Measurements from ENCODE around the gene EEFSEC.

Gene EEFSEC

GRCh38 chr3:128153156-128154041 lies at the start of gene EEFSEC:
Gene EEFSEC, plus strand, starts transcription at chr3:128153481. Its CDS starts 27 bp downstream, at chr3:128153508.
- no peaks in the 10 kb centered on the region for H3K36me3 ChIP-seq (replicated peaks; ENCODE audit: insufficient read depth, low read length)
- H3K27ac ChIP-seq (ENCODE audit: low read length): peak within 1 kb of the TSS; percentile 73
- H3K9me2 ChIP-seq (replicated peaks; ENCODE audit: insufficient read depth, low read length): no peaks in the 10 kb centered on the region
- peak within 1 kb of the TSS; percentile 89 for H2AFZ ChIP-seq (ENCODE audit: low read length)
- no peak for TF ChIP-seq EZH2 (optimal IDR thresholded peaks at IDR 0.05; ENCODE audit: low read depth, low read length)
- TF ChIP-seq CTCF (IDR thresholded peaks at IDR 0.05; ENCODE audit: low read length): no peak
- TF ChIP-seq EZH2phosphoT487 (IDR thresholded peaks at IDR 0.05; ENCODE audit: low read length): no peak
- H4K20me1 ChIP-seq (ENCODE audit: insufficient read depth, low read length): no peaks in the 10 kb centered on the region
- H3K9me3 ChIP-seq (replicated peaks; ENCODE audit: insufficient read depth, low read length): no peaks in the 10 kb centered on the region
- peak; percentile 79 for DNase-seq
- peak within 1 kb of the TSS; percentile 82 for H3K9ac ChIP-seq (ENCODE audit: low read length)
- peaks cover 21% of the 10 kb centered on the region for H3K79me2 ChIP-seq (ENCODE audit: low read length)
- no peaks in the 10 kb centered on the region for H3K27me3 ChIP-seq (replicated peaks; ENCODE audit: insufficient read depth, low read length)
- H3K4me1 ChIP-seq (ENCODE audit: low read length): no peaks in the 10 kb centered on the region
- H3F3A ChIP-seq (ENCODE audit: insufficient read depth, low read length): peaks cover 12% of the 10 kb centered on the region
- H3K4me2 ChIP-seq (ENCODE audit: low read depth, low read length): peak within 1 kb of the TSS; percentile 56
- peak within 1 kb of the TSS; percentile 84 for H3K4me3 ChIP-seq (ENCODE audit: low read length)

GRCh38 chr3:128107834-128108233 lies 45.4 kb upstream of the EEFSEC start:
- Histone ChIP-seq H3K4me1 (ENCODE audit: low read length) (no peaks in the 10 kb centered on the region), H3K9me2 (replicated peaks; ENCODE audit: insufficient read depth, low read length) (no peaks in the 10 kb centered on the region), H3K9ac (ENCODE audit: low read length) (no peak overlapping the region), H3K79me2 (ENCODE audit: low read length) (peaks cover 36% of the 10 kb centered on the region), H3K27ac (ENCODE audit: low read length) (no peak overlapping the region), H3F3A (ENCODE audit: insufficient read depth, low read length) (no peaks in the 10 kb centered on the region; the same call in 1 of the 2 replicates), H3K4me3 (ENCODE audit: low read length) (no peak overlapping the region), H3K27me3 (replicated peaks; ENCODE audit: insufficient read depth, low read length) (no peaks in the 10 kb centered on the region), H3K9me3 (replicated peaks; ENCODE audit: insufficient read depth, low read length) (no peaks in the 10 kb centered on the region), H4K20me1 (ENCODE audit: insufficient read depth, low read length) (no peaks in the 10 kb centered on the region), H3K4me2 (ENCODE audit: low read depth, low read length) (no peak overlapping the region), H3K36me3 (replicated peaks; ENCODE audit: insufficient read depth, low read length) (peaks cover 16% of the 10 kb centered on the region; the same call in 1 of the 2 replicates), H2AFZ (ENCODE audit: low read length) (no peak overlapping the region)
- no peak for DNase-seq
- TF ChIP-seq EZH2 (optimal IDR thresholded peaks at IDR 0.05; ENCODE audit: low read depth, low read length) (no peak), EZH2phosphoT487 (IDR thresholded peaks at IDR 0.05; ENCODE audit: low read length) (no peak), CTCF (IDR thresholded peaks at IDR 0.05; ENCODE audit: low read length) (no peak)

- Histone ChIP-seq H3F3A (ENCODE audit: insufficient read depth, low read length) (peaks cover 24% of the 10 kb centered on the region), H3K4me2 (ENCODE audit: low read depth, low read length) (no peak overlapping the region), H4K20me1 (ENCODE audit: insufficient read depth, low read length) (no peaks in the 10 kb centered on the region), H3K4me1 (ENCODE audit: low read length) (peaks cover 20% of the 10 kb centered on the region), H3K36me3 (replicated peaks; ENCODE audit: insufficient read depth, low read length) (peaks cover 20% of the 10 kb centered on the region; the same call in 1 of the 2 replicates), H3K9me2 (replicated peaks; ENCODE audit: insufficient read depth, low read length) (no peaks in the 10 kb centered on the region), H3K27ac (ENCODE audit: low read length) (no peak overlapping the region), H3K4me3 (ENCODE audit: low read length) (no peak overlapping the region), H3K79me2 (ENCODE audit: low read length) (peaks cover 63% of the 10 kb centered on the region), H3K27me3 (replicated peaks; ENCODE audit: insufficient read depth, low read length) (no peaks in the 10 kb centered on the region), H2AFZ (ENCODE audit: low read length) (no peak overlapping the region), H3K9ac (ENCODE audit: low read length) (no peak overlapping the region), H3K9me3 (replicated peaks; ENCODE audit: insufficient read depth, low read length) (no peaks in the 10 kb centered on the region)
- TF ChIP-seq CTCF (IDR thresholded peaks at IDR 0.05; ENCODE audit: low read length): no peak
- no peak for TF ChIP-seq EZH2 (optimal IDR thresholded peaks at IDR 0.05; ENCODE audit: low read depth, low read length)
- TF ChIP-seq EZH2phosphoT487 (IDR thresholded peaks at IDR 0.05; ENCODE audit: low read length): no peak
- no peak for DNase-seq
These were observed 42.1 kb upstream of the EEFSEC start for GRCh38 chr3:128111147-128111546.

Data from MM.1S (cell line).